OCI-LY3 (cell line): ENCODE measurements around the gene CD86.

ENCODE experiments used
- EZH2phosphoT487 ChIP-seq: fragments of 200-600 bp; shearing (Covaris generic); IDR thresholded peaks from 2 replicates; pipeline ENCODE4 v1.6.1; 2018; ENCODE audit warnings: antibody characterized with exemption, mixed run types, low read depth
- TF ChIP-seq, protein P1 (sequence below): fragments of 200-600, 300-600 bp; sonication (generic); IDR thresholded peaks from 2 replicates; pipeline ENCODE4 v1.5.1; 2014; ENCODE audit warnings: antibody characterized with exemption, low read length, low read depth

DNA sequence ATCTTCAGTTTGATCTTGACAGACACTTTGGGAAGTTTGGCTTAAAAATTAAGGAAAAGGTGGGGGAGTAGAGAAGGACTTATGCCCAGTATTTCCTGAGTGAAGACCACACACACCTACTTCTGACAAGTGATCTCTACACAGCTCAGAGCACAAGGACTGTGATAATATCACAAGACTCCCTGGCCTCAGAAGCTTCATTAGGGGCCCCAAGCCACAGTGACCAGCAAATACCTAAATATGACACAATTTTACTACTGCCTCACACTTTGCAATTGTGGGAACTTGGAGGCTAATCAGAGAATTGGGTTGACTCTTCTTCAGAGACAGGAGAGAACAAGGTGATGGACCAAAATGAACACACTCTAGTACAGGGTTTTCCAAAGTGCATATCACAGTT lies 35.7 kb upstream of the CD86 start:
- TF ChIP-seq, protein P1, sequence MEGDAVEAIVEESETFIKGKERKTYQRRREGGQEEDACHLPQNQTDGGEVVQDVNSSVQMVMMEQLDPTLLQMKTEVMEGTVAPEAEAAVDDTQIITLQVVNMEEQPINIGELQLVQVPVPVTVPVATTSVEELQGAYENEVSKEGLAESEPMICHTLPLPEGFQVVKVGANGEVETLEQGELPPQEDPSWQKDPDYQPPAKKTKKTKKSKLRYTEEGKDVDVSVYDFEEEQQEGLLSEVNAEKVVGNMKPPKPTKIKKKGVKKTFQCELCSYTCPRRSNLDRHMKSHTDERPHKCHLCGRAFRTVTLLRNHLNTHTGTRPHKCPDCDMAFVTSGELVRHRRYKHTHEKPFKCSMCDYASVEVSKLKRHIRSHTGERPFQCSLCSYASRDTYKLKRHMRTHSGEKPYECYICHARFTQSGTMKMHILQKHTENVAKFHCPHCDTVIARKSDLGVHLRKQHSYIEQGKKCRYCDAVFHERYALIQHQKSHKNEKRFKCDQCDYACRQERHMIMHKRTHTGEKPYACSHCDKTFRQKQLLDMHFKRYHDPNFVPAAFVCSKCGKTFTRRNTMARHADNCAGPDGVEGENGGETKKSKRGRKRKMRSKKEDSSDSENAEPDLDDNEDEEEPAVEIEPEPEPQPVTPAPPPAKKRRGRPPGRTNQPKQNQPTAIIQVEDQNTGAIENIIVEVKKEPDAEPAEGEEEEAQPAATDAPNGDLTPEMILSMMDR, result no peak
- TF ChIP-seq EZH2phosphoT487, result no peak
